ENCODE data around the gene CCDC116. TPM values are rescaled to one million over a fixed set of nuclear protein-coding genes. Genes with fewer than 3 reads are reported as not detected.

The CCDC116 gene
- total RNA-seq, 1 experiment from 2014 or later, result 0.33 TPM

DNA sequence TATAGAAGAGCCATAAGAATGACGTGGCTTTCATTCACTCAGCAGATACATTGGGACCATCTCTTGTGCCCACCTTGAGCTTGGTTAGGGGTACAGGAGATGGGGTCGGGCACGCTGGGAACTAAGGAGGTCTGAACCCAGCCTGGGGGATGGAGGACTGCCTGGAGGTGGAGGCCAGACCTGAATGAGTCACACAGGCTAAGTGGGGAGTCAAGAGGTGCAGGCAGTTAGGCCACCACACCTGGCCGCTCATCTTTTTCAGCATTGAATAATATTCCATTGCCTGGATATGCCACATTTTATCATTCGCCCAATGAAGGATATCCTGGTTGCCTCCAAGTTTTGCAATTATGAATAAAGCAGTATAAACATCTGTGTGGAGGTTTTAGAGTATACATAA, 29.4 kb downstream of the CCDC116 start:
- no peaks in the 10 kb centered on the region for H3K9me3 ChIP-seq (ENCODE audit: insufficient read depth, low read depth)
- H3K4me2 ChIP-seq, result no peak overlapping the region
- no peaks in the 10 kb centered on the region for H3K36me3 ChIP-seq (ENCODE audit: low read depth)
- no peak for DNase-seq
- peaks cover 6% of the 10 kb centered on the region; the same call in 1 of the 2 replicates for H3K79me2 ChIP-seq (ENCODE audit: low read depth)
- no peaks in the 10 kb centered on the region for H3K4me1 ChIP-seq (replicated peaks; ENCODE audit: insufficient read depth)
- intact Hi-C loops (cut with micrococcal nuclease; ENCODE audit: unreplicated experiment), result no loop called here
- no peaks in the 10 kb centered on the region for H4K20me1 ChIP-seq (ENCODE audit: insufficient read depth)
- ChIA-PET CTCF (no interaction called here), POLR2A (ENCODE audit: unreplicated experiment) (no interaction called here)
- H3K27me3 ChIP-seq (ENCODE audit: insufficient read depth, low read depth), result no peaks in the 10 kb centered on the region
- H2AFZ ChIP-seq, result no peak overlapping the region
- no peak overlapping the region for H3K4me3 ChIP-seq
- no peak for TF ChIP-seq EZH2 (IDR thresholded peaks at IDR 0.05; ENCODE audit: low read depth)
- TF ChIP-seq, protein P1, sequence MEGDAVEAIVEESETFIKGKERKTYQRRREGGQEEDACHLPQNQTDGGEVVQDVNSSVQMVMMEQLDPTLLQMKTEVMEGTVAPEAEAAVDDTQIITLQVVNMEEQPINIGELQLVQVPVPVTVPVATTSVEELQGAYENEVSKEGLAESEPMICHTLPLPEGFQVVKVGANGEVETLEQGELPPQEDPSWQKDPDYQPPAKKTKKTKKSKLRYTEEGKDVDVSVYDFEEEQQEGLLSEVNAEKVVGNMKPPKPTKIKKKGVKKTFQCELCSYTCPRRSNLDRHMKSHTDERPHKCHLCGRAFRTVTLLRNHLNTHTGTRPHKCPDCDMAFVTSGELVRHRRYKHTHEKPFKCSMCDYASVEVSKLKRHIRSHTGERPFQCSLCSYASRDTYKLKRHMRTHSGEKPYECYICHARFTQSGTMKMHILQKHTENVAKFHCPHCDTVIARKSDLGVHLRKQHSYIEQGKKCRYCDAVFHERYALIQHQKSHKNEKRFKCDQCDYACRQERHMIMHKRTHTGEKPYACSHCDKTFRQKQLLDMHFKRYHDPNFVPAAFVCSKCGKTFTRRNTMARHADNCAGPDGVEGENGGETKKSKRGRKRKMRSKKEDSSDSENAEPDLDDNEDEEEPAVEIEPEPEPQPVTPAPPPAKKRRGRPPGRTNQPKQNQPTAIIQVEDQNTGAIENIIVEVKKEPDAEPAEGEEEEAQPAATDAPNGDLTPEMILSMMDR (conservative IDR thresholded peaks at IDR 0.05), result no peak
- no TSS peak for BruUV-seq (replicated peaks)
- H3K9me2 ChIP-seq (ENCODE audit: insufficient read depth), result no peaks in the 10 kb centered on the region
- peaks cover 2% of the 10 kb centered on the region; the same call in 1 of the 2 replicates for H3F3A ChIP-seq (ENCODE audit: insufficient read depth, low read depth)
- H3K27ac ChIP-seq, result no peak overlapping the region

DNA sequence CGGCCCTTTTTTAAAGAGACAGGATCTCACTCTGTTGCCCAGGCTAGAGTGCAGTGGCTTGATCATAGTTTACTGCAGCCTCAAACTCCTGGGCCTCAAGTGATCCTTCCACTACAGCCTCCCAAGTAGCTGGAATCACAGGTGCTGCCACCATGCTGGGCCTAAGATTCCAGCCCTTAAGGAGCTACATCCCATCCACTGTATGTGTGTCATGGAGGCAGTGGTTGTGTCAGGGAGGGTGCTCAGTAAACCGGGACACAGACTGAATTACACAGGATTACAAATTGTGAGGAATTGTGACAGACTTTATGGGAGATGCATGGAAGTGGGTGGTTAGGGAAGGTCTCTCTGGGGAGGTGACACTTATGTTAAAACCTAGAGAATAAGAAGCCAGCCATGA, 31.2 kb downstream of the CCDC116 start:
- Histone ChIP-seq H2AFZ (no peak overlapping the region), H3K9me3 (ENCODE audit: insufficient read depth, low read depth) (no peaks in the 10 kb centered on the region), H3K9me2 (ENCODE audit: insufficient read depth) (no peaks in the 10 kb centered on the region), H3K27ac (no peak overlapping the region), H3K4me1 (replicated peaks; ENCODE audit: insufficient read depth) (0 out of 2 replicates have a peak, but pooled peaks cover 4% of the 10 kb centered on the region), H4K20me1 (ENCODE audit: insufficient read depth) (no peaks in the 10 kb centered on the region), H3K27me3 (ENCODE audit: insufficient read depth, low read depth) (no peaks in the 10 kb centered on the region), H3K4me3 (no peak overlapping the region), H3K79me2 (ENCODE audit: low read depth) (peaks cover 17% of the 10 kb centered on the region), H3F3A (ENCODE audit: insufficient read depth, low read depth) (no peaks in the 10 kb centered on the region), H3K36me3 (ENCODE audit: low read depth) (no peaks in the 10 kb centered on the region), H3K4me2 (no peak overlapping the region)
- CTCF ChIA-PET, result no interaction called here
- intact Hi-C loops (cut with micrococcal nuclease; ENCODE audit: unreplicated experiment), result no loop called here
- BruUV-seq (replicated peaks), result no TSS peak
- no peak for DNase-seq
- TF ChIP-seq, protein P1 (conservative IDR thresholded peaks at IDR 0.05), result no peak
- TF ChIP-seq EZH2 (IDR thresholded peaks at IDR 0.05; ENCODE audit: low read depth), result no peak
- POLR2A ChIA-PET (ENCODE audit: unreplicated experiment), result no interaction called here

DNA sequence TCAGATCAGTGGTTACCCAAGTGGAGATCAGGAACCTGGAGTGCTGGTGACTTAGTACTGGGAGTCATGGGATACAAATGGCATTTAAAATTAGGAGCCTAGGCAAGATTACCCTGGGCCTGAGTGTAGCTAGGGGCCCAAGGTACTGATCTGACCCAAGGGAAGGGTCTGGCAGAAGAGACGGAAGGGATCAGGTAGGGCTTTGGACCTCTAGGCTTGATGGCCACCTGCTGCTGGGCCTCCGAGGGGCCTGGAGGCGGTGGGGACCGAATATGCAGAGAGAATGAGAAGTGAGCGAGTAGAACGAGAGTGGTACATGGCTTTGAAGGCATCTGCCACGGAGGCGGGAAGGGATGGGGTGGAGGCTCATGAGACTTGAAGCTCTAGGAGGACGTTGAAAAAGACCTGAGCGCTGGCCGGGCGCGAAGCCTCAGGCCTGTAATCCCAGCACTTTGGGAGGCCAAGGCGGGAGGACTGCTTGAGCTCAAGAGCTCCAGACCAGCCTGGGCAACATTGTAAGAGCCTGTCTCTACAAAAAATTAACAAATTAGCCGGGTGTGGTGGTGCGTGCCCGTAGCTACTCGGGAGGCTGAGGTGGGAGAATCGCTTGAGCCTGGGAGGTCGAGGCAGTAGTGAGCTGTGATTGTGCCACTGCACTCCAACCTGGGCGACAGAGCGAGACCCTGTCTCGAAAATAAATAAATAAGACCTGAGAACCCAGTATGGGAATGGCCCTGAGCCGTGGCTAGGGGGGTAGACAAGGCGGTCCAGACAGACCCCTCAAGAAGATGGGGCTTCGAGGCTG, 32.7 kb downstream of the CCDC116 start:
- Histone ChIP-seq H3K9me2 (ENCODE audit: insufficient read depth) (no peaks in the 10 kb centered on the region), H3K27ac (peak overlapping the region; percentile 56; the same call in 1 of the 2 replicates), H3K4me3 (peak overlapping the region; percentile 92), H3K4me1 (replicated peaks; ENCODE audit: insufficient read depth) (peaks cover 14% of the 10 kb centered on the region), H3K27me3 (ENCODE audit: insufficient read depth, low read depth) (no peaks in the 10 kb centered on the region), H3K36me3 (ENCODE audit: low read depth) (no peaks in the 10 kb centered on the region), H3K79me2 (ENCODE audit: low read depth) (peaks cover 21% of the 10 kb centered on the region), H3K9me3 (ENCODE audit: insufficient read depth, low read depth) (no peaks in the 10 kb centered on the region), H4K20me1 (ENCODE audit: insufficient read depth) (peaks cover 8% of the 10 kb centered on the region; the same call in 1 of the 2 replicates), H2AFZ (peak overlapping the region; percentile 84; the same call in 1 of the 2 replicates), H3K4me2 (peak overlapping the region; percentile 86), H3F3A (ENCODE audit: insufficient read depth, low read depth) (no peaks in the 10 kb centered on the region; the same call in 1 of the 2 replicates)
- no peak for TF ChIP-seq EZH2 (IDR thresholded peaks at IDR 0.05; ENCODE audit: low read depth)
- TF ChIP-seq, protein P1 (conservative IDR thresholded peaks at IDR 0.05), result no peak
- POLR2A ChIA-PET (ENCODE audit: unreplicated experiment), result no interaction called here
- CTCF ChIA-PET, result interaction anchor here (0.6 kb wide), 1 partner anchor 718 kb away, joined by 3 read pairs; no protein-coding TSS in a partner anchor
- intact Hi-C loops (cut with micrococcal nuclease; ENCODE audit: unreplicated experiment), result no loop called here
- no peak for DNase-seq
- BruUV-seq (replicated peaks), result no TSS peak
